ENCODE results near the gene TGOLN2.

GRCh38 chr2:85277416-85278158, 50.2 kb downstream of the TGOLN2 start:
- TF ChIP-seq CTCF (IDR thresholded peaks at IDR 0.05) (no peak), POLR2A (IDR thresholded peaks at IDR 0.05) (no peak)

Measured in uterus (tissue), 2 donors.